ENCODE results near the gene IDH3B.

- TF ChIP-seq ZNF276 (CRISPR knock-in tag; IDR thresholded peaks at IDR 0.05; ENCODE audit: low read depth) (no peak), RAD21 (CRISPR knock-in tag; IDR thresholded peaks at IDR 0.05) (no peak), ZNF441 (CRISPR knock-in tag; IDR thresholded peaks at IDR 0.05; ENCODE audit: borderline replicate concordance) (no peak), CTCF (CRISPR knock-in tag; IDR thresholded peaks at IDR 0.05) (no peak), CEBPB (IDR thresholded peaks at IDR 0.05; ENCODE audit: borderline replicate concordance, low read depth, low read length) (no peak), HNF4A (CRISPR knock-in tag; IDR thresholded peaks at IDR 0.05) (no peak), ZBTB43 (CRISPR knock-in tag; conservative IDR thresholded peaks at IDR 0.05) (no peak)
Observed at GRCh38 chr20:2698186-2698817, 34.3 kb upstream of the IDH3B start.

Data from HepG2 (cell line).